ENCODE data around the gene ZNF451. TPM values are rescaled to one million over a fixed set of nuclear protein-coding genes. Genes with fewer than 3 reads are reported as not detected.

The ZNF451 gene
- total RNA-seq, 6 donors from 2014 or later: 39.7 to 117 (median 42.8) TPM

DNA sequence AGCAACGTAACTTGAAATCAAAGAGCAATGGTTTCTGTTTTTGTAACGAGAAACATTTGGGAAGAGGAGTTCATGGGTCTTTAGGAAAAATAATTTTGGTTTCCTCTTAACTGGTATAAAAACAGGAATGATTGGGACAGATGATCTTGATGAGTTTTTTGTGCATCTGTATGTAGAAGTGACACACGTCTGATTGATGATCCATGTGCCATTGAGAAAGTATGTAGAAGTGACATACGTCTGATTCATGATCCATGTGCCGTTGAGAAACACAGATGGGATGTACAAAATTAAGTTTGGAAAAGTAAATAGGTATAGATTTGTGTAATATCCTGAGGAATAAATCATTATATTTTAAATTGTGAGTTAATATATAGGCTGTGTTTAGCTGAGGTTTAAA is 41.4 kb upstream of the ZNF451 start:
- Histone ChIP-seq H3K27ac (no peak overlapping the region), H3K4me1 (peaks cover 3 to 10% (median 7%) of the 10 kb centered on the region in 4 donors), H3K4me3 (no peak overlapping the region), H3K27me3 (no peaks in the 10 kb centered on the region), H3K9me3 (no peaks in the 10 kb centered on the region), H3K36me3 (peaks cover 4 to 34% (median 11%) of the 10 kb centered on the region in 4 donors)
- DNase-seq: no peak
- WGBS, 2 donors: 88% methylated on average over 5 of the region's 5 CpGs
- no peak for ATAC-seq (ENCODE audit: low FRiP score in 2 of 2)
- TF ChIP-seq POLR2AphosphoS5 (IDR thresholded peaks at IDR 0.05): no peak
- no peak for TF ChIP-seq EP300 (IDR thresholded peaks at IDR 0.05)
- TF ChIP-seq CTCF (IDR thresholded peaks at IDR 0.05): no peak
- TF ChIP-seq POLR2A (IDR thresholded peaks at IDR 0.05): no peak

DNA sequence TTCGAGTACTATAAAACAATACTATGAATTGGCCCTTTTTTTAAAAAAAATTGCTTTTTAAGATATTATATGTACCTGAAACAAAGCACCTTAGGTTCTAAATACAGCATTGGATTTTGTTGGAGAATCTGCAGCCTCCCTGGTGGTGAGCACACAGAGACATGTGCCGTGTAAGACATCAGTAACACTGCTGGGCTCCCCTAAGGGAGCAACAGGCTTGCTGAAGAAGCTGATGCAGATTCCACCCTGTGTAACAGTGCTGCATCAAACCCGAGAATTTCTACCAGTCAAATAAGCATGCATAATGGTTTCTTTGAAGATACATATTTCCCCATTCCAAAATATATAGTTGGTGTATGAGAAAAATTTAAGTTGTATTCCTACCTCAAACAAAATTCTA is 26.1 kb upstream of the ZNF451 start:
- Histone ChIP-seq H3K9me3 (no peaks in the 10 kb centered on the region), H3K27me3 (no peaks in the 10 kb centered on the region), H3K4me3 (no peak overlapping the region), H3K27ac (no peak overlapping the region), H3K4me1 (no peaks in the 10 kb centered on the region), H3K36me3 (peaks cover 0 to 42% (median 2%) of the 10 kb centered on the region in 4 donors)
- ATAC-seq (ENCODE audit: low FRiP score in 2 of 2) (no peak), DNase-seq (no peak)
- TF ChIP-seq POLR2A (IDR thresholded peaks at IDR 0.05): no peak
- TF ChIP-seq EP300 (IDR thresholded peaks at IDR 0.05): no peak
- no peak for TF ChIP-seq POLR2AphosphoS5 (IDR thresholded peaks at IDR 0.05)
- TF ChIP-seq CTCF (IDR thresholded peaks at IDR 0.05): no peak
- WGBS, 2 donors: 86 to 97% methylated on average over 3 of the region's 3 CpGs

DNA sequence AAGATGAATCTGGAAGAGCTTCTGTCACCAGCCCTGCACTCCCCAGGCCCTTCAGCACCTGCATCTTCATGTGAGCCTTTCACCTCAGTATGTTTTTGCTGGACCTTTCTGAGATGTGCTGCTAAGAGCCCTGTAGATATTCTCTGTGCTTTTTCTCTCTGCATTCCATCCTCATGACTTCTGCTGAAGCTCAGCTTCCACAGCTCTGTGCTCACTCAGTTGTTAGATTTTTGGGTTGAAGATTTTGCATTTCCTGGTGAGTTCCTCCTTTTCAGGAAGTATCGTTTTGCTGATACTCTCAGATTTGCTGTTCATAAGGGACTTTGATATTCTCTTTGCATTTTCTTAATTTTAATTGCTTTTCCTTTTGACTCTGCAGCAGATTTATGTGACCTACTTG is 25.2 kb upstream of the ZNF451 start:
- Histone ChIP-seq H3K9me3 (no peaks in the 10 kb centered on the region), H3K4me1 (no peaks in the 10 kb centered on the region), H3K4me3 (no peak overlapping the region), H3K36me3 (peaks cover 0 to 35% (median 2%) of the 10 kb centered on the region in 4 donors), H3K27ac (no peak overlapping the region), H3K27me3 (no peaks in the 10 kb centered on the region)
- WGBS, 2 donors: 73 to 85% methylated on average over 1 of the region's 1 CpG
- no peak for TF ChIP-seq CTCF (IDR thresholded peaks at IDR 0.05)
- no peak for TF ChIP-seq POLR2AphosphoS5 (IDR thresholded peaks at IDR 0.05)
- no peak for TF ChIP-seq POLR2A (IDR thresholded peaks at IDR 0.05)
- no peak for TF ChIP-seq EP300 (IDR thresholded peaks at IDR 0.05)
- ATAC-seq (ENCODE audit: low FRiP score in 2 of 2) (no peak), DNase-seq (no peak)

DNA sequence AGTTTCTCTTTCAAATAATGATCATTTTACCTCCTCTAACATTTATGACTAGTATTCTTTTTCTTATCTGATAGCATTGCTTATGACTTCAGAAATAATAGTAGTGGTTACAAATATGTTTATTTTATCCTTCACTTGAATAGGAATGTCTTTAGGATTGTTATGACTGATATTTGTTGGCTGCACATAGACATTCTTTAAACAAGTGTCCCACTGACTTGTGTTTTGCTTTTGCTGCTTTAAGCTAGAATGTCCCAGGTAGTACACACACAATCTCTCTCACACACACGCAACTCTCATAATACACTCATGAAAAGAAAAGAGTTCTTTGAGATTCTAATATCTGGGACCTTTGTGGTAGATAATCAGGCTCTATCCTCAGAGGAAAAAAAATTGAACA is 21.9 kb upstream of the ZNF451 start:
- Histone ChIP-seq H3K9me3 (no peaks in the 10 kb centered on the region), H3K4me3 (no peak overlapping the region), H3K27ac (no peak overlapping the region), H3K36me3 (peaks cover 0 to 11% (median 2%) of the 10 kb centered on the region in 4 donors), H3K27me3 (no peaks in the 10 kb centered on the region), H3K4me1 (no peaks in the 10 kb centered on the region)
- WGBS, 2 donors: 91 to 94% methylated on average over 1 of the region's 1 CpG
- DNase-seq: no peak
- ATAC-seq (ENCODE audit: low FRiP score in 2 of 2): no peak
- TF ChIP-seq POLR2AphosphoS5 (IDR thresholded peaks at IDR 0.05): no peak
- no peak for TF ChIP-seq POLR2A (IDR thresholded peaks at IDR 0.05)
- TF ChIP-seq EP300 (IDR thresholded peaks at IDR 0.05): no peak
- TF ChIP-seq CTCF (IDR thresholded peaks at IDR 0.05): no peak

DNA sequence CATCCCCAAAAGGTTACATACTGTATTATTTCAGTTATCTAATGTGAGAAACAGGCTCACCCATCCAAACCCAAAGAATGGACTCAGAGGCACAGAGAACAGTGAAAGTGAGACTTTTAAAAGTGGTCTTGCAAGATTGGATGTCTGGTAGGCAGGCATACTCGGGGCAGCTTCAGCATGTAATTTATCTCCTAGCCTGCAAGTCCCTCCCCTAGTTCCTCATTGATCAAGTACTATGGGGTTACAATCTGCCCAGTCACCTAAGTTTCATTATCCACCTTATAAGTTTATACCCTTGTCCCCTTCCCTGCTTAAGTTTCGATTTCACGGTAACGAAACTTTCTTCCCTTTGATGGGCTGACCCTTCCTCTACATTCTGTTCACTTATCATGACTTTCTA is 20.8 kb upstream of the ZNF451 start:
- WGBS, 2 donors: 89 to 91% methylated on average over 4 of the region's 4 CpGs

More for the DNA sequence above, 20.8 kb upstream of the ZNF451 start:
- Histone ChIP-seq H3K9me3 (no peaks in the 10 kb centered on the region), H3K36me3 (peaks cover 0 to 5% (median 0%) of the 10 kb centered on the region in 4 donors), H3K4me3 (no peak overlapping the region), H3K4me1 (no peaks in the 10 kb centered on the region), H3K27me3 (no peaks in the 10 kb centered on the region), H3K27ac (no peak overlapping the region)
- TF ChIP-seq POLR2A (IDR thresholded peaks at IDR 0.05) (no peak), CTCF (IDR thresholded peaks at IDR 0.05) (no peak), POLR2AphosphoS5 (IDR thresholded peaks at IDR 0.05) (no peak), EP300 (IDR thresholded peaks at IDR 0.05) (no peak)
- DNase-seq: no peak
- no peak for ATAC-seq (ENCODE audit: low FRiP score in 2 of 2)

Measured in upper lobe of left lung (tissue), 6 donors.